A673 (cell line): ENCODE results near the gene TCF7L2. TPM values are rescaled to one million over a fixed set of nuclear protein-coding genes. Genes with fewer than 3 reads are reported as not detected.

Experiments
- BruUV-seq: library from RNA; stranded (reverse); fragments of 400-500 nt; replicated peaks from 2 replicates; lab custom pipeline; 2021; lab: Mats Ljungman, UMichigan
- CTCF ChIA-PET: fragments of 300-600 bp; sonication (Branson Sonifier 250); formaldehyde crosslinking; loops from one replicate; lab custom pipeline; 2022; ENCODE audit warnings: antibody characterized with exemption; lab: Charles Lee
- POLR2A ChIA-PET: fragments of 300-600 bp; sonication (Branson Sonifier 250); formaldehyde crosslinking; loops from one replicate; lab custom pipeline; 2022; ENCODE audit warnings: antibody characterized with exemption; ENCODE audit not compliant: low non-redundant PET; lab: Charles Lee
- DNase-seq: peaks from one replicate; pipeline ENCODE4 v3.0.0-alpha.2; 2015; ENCODE audit warnings: low spot score
- H3K27ac ChIP-seq: fragments of 200-600 bp; sonication (generic); 2 replicates; pipeline ENCODE4 v1.5.1; 2016; ENCODE audit warnings: mixed run types, low read depth, mild to moderate bottlenecking, mixed read lengths, antibody characterized with exemption, low read length; ENCODE audit not compliant: poor library complexity, severe bottlenecking
- H3K27me3 ChIP-seq: fragments of 200-600 bp; sonication (generic); replicated peaks from 2 replicates; pipeline ENCODE4 v1.6.1; 2017; ENCODE audit warnings: mixed run types, low read depth, mild to moderate bottlenecking, mixed read lengths, antibody characterized with exemption, low read length; ENCODE audit not compliant: insufficient read depth, poor library complexity
- H3K36me3 ChIP-seq: fragments of 200-600 bp; sonication (generic); 2 replicates; pipeline ENCODE4 v1.6.1; 2016; ENCODE audit warnings: mixed run types, mild to moderate bottlenecking, mixed read lengths, antibody characterized with exemption, low read length; ENCODE audit not compliant: insufficient read depth, poor library complexity, severe bottlenecking
- H3K4me1 ChIP-seq: fragments of 200-600 bp; sonication (generic); 2 replicates; pipeline ENCODE4 v1.6.1; 2017; ENCODE audit warnings: mixed run types, mild to moderate bottlenecking, mixed read lengths, antibody characterized with exemption, low read length; ENCODE audit not compliant: insufficient read depth, poor library complexity, severe bottlenecking
- H3K4me3 ChIP-seq: fragments of 200-600 bp; sonication (generic); 2 replicates; pipeline ENCODE4 v1.5.1; 2016; ENCODE audit warnings: low read depth, mixed run types, mild to moderate bottlenecking, mixed read lengths, low read length; ENCODE audit not compliant: poor library complexity, severe bottlenecking
- H3K9me3 ChIP-seq: fragments of 200-600 bp; sonication (generic); 2 replicates; pipeline ENCODE4 v1.6.1; 2016; ENCODE audit warnings: mixed run types, low read depth, mild to moderate bottlenecking, mixed read lengths, antibody characterized with exemption, low read length; ENCODE audit not compliant: poor library complexity, severe bottlenecking
- CTCF ChIP-seq: fragments of 300-800, 200-600 bp; sonication (generic); conservative IDR thresholded peaks from 2 replicates; pipeline ENCODE4 v1.5.1; 2017; ENCODE audit warnings: low read depth, mild to moderate bottlenecking, antibody characterized with exemption, low read length, moderate library complexity, mixed read lengths
- EZH2 ChIP-seq: fragments of 200-600 bp; sonication (generic); IDR thresholded peaks from 2 replicates; pipeline ENCODE4 v1.6.1; 2017; ENCODE audit warnings: borderline replicate concordance, low read depth, mild to moderate bottlenecking, mixed read lengths, antibody characterized with exemption, low read length; ENCODE audit not compliant: poor library complexity, severe bottlenecking
- intact Hi-C: fragments of 100-400 bp; cut with micrococcal nuclease; formaldehyde crosslinking; loops from one replicate; pipeline ENCODE4 v1.10.0; 2022; ENCODE audit not compliant: unreplicated experiment
- total RNA-seq: library from RNA; stranded (reverse); gene quantifications from 2 replicates; pipeline ENCODE4 v1.2.3, GENCODE V29; 2021

TCF7L2 gene
- total RNA-seq, 1 experiment from 2014 or later, result 16.8 TPM

- Histone ChIP-seq H3K27me3 (no peaks in the 10 kb centered on the region), H3K9me3 (no peaks in the 10 kb centered on the region), H3K27ac (no peak overlapping the region), H3K36me3 (no peaks in the 10 kb centered on the region), H3K4me1 (peaks cover 8% of the 10 kb centered on the region), H3K4me3 (no peak overlapping the region)
- ChIA-PET CTCF (no interaction called here), POLR2A (no interaction called here)
- no peak for DNase-seq
- intact Hi-C loops, result no loop called here
- TF ChIP-seq EZH2 (no peak), CTCF (no peak)
- BruUV-seq, result no TSS peak
Measured at GRCh38 chr10:113076949-113077348, 126.9 kb downstream of the TCF7L2 start.

DNA sequence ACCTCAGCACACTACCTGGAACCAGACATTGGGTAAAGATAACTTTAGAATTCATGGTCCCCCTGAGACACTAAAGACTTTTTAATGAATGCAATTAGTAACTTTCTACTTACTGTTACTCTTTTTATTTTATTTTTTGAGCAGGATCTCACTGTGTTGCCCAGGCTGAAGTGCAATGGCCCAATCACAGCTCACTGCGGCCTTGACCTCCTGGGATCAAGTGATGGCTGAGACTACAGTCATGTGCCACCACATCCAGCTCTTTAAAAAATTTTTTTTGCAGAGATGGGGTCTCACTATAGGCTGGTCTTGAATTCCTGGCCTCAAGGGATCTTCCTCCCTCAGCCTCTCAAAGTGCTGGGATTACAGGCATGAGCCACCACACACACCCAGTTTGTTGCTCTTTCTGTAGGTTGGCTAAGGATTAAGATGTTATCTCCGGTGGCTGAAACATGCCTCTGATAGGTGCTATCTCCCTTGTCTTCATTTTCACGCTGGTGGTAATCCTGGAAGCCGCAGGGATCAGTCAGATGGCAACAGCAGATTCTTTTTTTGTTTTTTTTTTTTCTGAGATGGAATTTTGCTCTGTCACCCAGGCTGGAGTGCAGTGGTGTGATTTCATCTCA is 128.3 kb downstream of the TCF7L2 start:
- H3K27ac ChIP-seq, result no peak overlapping the region
- no peaks in the 10 kb centered on the region for H3K36me3 ChIP-seq
- CTCF ChIA-PET, result no interaction called here
- H3K9me3 ChIP-seq, result no peaks in the 10 kb centered on the region
- no peak overlapping the region for H3K4me3 ChIP-seq
- peaks cover 8% of the 10 kb centered on the region for H3K4me1 ChIP-seq
- TF ChIP-seq CTCF, result no peak
- no peak for TF ChIP-seq EZH2
- DNase-seq, result no peak
- BruUV-seq, result no TSS peak
- intact Hi-C loops, result no loop called here
- POLR2A ChIA-PET, result no interaction called here
- H3K27me3 ChIP-seq, result no peaks in the 10 kb centered on the region

GRCh38 chr10:113080061-113080924 is 130.2 kb downstream of the TCF7L2 start:
- intact Hi-C loops, result no loop called here
- Histone ChIP-seq H3K36me3 (no peaks in the 10 kb centered on the region), H3K4me3 (no peak overlapping the region), H3K27me3 (no peaks in the 10 kb centered on the region), H3K9me3 (no peaks in the 10 kb centered on the region), H3K27ac (no peak overlapping the region), H3K4me1 (peaks cover 8% of the 10 kb centered on the region)
- no peak for TF ChIP-seq EZH2
- no peak for TF ChIP-seq CTCF
- DNase-seq, result no peak
- POLR2A ChIA-PET, result no interaction called here
- BruUV-seq, result no TSS peak
- CTCF ChIA-PET, result no interaction called here
